ENCODE results near the gene MMP11.
"Not testable (repeated sequence)": the region's sequence is repeated elsewhere in the genome, so short reads cannot be mapped to it uniquely, and the experiment has no call there.

Gene MMP11, protein sequence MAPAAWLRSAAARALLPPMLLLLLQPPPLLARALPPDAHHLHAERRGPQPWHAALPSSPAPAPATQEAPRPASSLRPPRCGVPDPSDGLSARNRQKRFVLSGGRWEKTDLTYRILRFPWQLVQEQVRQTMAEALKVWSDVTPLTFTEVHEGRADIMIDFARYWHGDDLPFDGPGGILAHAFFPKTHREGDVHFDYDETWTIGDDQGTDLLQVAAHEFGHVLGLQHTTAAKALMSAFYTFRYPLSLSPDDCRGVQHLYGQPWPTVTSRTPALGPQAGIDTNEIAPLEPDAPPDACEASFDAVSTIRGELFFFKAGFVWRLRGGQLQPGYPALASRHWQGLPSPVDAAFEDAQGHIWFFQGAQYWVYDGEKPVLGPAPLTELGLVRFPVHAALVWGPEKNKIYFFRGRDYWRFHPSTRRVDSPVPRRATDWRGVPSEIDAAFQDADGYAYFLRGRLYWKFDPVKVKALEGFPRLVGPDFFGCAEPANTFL

DNA sequence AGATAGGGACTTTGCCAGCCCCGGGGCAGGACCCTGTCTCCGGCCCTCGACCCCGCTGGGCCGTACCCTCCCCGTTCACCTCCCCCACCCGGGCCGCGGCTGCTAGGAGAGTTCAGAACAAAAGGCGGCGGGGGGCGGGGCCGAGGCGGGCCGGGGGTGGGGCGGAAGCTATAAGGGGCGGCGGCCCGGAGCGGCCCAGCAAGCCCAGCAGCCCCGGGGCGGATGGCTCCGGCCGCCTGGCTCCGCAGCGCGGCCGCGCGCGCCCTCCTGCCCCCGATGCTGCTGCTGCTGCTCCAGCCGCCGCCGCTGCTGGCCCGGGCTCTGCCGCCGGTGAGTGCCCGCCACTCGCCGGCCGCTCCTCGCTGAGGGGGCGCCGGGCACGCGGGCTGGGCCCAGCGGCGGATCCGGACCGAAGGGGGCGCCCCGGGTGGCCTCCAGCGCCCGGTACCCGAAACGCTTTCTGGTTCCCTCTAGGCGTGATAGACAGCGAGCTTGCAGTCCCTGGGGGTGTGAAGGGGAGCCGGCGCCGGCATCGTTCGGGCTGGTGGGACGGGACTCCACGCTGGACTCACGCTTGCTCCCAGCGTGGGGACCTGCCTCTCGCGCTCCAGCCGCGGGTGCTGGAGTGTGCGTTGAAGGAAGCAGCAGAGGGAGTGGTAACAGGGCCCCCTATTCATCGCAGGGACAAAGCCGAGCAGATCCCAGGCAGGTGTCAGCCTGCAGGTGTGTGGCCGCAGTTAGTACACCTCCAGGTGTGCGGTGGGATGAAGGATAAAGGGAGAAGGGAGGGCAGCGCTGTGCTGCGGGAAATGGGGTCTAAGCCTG lies at the start of gene MMP11:
Gene MMP11 (plus strand): TSS at position 201 of the 825 bp plus-strand sequence. CDS start 22 bp downstream, at position 223.
- DNase-seq, result peak in 1 of 2 experiments; percentile 69

GRCh38 chr22:23728108-23728507 lies 44.5 kb upstream of the MMP11 start:
- not testable (repeated sequence) for DNase-seq

DNA sequence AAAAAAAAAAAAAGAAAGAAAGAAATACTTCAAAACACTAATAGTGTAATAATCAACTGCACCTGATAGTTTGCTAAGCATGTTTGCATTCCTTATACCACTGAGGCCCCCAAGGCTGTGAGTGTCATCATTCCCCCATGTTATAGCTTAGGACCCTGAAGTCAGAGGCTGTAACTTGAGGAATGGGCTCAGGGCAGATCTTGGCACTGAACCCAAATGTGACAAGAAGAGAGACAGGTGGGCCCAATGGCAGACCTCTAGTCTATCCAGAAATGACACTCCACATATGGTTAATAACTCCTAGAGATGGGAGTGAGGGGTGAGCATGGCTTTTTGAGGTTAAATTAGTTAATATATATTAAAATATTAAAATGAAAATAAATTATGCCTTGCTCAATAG lies 35.0 kb upstream of the MMP11 start:
- DNase-seq, result no peak

GRCh38 chr22:23742505-23743264 lies 30.0 kb upstream of the MMP11 start:
- no peak for DNase-seq

GRCh38 chr22:23743303-23743705 lies 29.3 kb upstream of the MMP11 start:
- no peak for DNase-seq

DNA sequence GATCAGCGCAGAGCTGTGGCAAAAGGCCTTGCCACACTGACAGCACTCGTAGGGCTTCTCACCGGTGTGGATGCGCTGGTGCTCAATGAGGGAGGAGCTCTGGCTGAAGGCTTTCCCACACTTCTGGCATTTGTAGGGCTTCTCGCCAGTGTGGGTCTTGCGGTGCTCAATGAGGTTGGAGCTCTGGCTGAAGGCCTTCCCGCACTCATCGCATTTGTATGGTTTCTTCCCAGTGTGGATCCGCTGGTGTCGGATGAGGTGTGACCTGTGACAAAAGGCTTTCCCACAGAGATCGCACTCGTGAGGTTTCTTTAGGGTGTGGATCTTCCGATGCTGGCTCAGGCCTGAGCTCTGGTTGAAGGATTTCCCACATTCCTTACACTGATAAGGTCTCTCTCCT lies 28.6 kb upstream of the MMP11 start:
- no peak for DNase-seq

DNA sequence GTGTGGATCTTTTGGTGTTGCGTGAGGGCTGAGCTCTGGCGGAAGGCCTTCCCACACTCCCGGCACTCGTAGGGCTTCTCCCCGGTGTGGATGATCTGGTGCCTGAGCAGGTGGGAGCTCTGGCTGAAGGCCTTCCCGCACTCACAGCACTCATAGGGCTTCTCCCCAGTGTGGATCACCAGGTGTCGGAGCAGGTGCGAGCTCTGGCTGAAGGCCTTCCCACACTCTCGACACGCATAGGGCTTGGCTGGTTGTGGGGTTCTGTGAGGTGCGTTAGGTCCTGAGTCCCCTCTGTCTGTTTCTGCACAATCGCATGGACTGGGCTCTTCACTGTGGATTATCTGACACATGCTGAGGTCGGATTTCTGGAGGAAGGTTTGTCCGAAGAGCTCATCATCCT lies 28.2 kb upstream of the MMP11 start:
- DNase-seq, result no peak

GRCh38 chr22:23745791-23746190 lies 26.9 kb upstream of the MMP11 start:
- no peak for DNase-seq

GRCh38 chr22:23749841-23750301 lies 22.8 kb upstream of the MMP11 start:
- no peak for DNase-seq

GRCh38 chr22:23750367-23750713 lies 22.3 kb upstream of the MMP11 start:
- DNase-seq, result no peak

GRCh38 chr22:23750714-23751440 lies 21.8 kb upstream of the MMP11 start, which contains the start of gene ZNF70:
ZNF70 (minus strand) TSS chr22:23751112; CDS start chr22:23745140, 5,972 bp downstream.
- DNase-seq, result peak; percentile 24 to 92

DNA sequence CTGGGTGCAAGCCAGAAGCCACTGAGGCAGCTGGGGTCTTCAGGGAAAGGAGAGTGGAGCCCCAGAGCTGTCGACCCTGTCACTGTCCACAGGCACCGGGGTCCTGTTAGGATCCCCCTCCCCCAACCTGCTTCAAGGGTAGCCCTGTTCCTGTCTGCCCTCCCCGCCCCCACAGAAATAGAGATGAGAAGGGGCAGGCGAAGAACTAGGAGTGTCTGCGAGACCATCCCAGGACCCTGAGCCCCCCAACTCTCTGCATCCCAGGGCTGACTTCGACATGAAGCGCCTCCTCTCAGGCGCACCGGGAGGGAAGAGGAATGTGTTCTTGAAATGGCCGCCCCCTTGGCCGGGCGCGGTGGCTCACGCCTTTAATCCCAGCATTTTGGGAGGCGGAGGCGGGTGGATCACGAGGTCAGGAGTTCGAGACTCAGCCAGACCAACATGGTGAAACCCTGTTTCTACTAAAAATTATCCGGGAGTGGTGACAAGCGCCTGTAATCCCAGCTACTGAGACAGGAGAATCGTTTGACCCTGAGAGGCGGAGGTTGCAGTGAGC lies 21.1 kb upstream of the MMP11 start:
- peak in 1 of 2 experiments; percentile 33 for DNase-seq

DNA sequence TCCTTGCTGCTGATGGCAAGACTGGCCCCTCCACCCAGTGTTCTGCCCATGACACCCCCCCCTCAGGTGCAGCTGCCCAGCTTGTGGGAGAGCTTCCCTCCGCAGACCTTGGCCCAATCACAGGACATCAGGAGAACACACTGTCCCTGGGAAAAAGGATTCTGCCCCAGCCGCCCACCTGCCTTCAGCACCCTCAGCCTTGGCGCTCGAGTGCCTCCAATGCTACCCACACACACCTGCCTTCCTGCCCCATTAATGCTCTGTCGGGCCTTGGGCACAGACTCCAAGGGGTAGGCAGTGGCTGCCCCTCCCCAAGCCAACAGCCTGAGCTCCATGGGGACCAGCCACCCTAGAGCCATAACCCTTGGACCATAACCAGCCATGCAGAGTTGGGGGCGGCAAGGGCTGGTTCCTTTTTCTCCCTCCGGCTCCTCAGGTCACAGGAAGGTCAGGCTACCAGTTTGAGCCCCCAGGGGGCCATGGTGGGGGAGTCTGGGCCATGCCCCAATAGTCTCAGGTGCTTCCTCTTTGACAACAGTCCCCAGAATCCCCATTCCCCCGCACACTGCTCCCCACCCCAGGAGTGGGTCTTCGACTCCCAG lies 20.5 kb upstream of the MMP11 start:
- no peak for DNase-seq

DNA sequence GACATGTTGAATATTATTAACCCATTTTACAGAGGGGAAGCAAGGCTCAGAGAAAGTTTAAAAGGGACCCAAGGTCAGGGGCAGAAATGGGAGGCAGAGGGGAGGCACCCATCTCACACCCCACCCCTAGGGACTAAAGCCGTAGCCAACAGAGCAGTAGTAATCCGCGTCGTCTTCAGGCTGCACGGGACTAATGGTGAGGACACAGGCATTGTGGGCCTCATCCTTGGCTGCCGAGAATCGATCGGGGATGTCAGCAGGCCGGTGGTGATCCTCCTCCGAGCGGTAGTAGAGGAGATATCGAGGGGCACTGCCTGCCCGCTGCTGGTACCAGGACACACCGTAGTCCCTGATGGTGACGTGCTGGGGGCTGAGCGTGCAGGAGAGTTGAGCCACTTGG lies 19.9 kb upstream of the MMP11 start:
- DNase-seq, result no peak

- DNase-seq, result no peak
These were observed 19.3 kb upstream of the MMP11 start for GRCh38 chr22:23753385-23753784.

DNA sequence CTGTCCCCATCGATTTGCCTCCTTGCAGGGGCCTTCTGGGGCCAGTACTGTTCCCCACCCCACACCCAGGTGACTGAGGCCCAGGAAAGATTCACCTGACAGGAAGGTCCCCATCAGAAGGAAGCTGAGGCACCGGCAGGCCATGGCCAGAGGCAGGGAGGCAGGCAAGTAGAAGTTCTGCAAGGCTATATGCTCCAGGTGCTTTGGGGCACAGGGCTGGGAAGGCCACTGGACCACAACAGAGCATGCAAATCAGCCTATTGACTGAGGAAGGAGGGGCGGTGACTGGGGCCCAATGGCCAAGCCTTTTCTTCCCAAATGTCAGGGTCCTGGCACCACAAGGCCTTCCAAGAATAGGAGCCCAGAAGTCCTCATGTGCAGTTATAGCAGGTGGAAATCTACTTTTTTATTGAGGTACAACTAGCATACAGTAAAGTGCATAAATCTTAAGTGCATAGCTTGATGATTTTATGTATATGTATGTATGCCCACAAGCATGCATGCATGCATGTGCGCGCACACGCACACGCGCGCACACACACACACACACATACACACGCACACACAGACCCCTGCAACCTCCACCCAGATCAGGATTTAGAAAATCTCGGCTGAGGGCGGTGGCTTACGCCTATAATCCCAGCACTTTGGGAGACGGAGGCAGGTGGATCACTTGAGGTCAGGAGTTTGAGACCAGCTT lies 18.3 kb upstream of the MMP11 start, which contains the start of gene VPREB3:
Gene VPREB3 (minus strand): TSS at position 206 of the 700 bp plus-strand sequence. CDS start 62 bp downstream, at position 144.
- peak in 1 of 2 experiments; percentile 49 for DNase-seq

DNA sequence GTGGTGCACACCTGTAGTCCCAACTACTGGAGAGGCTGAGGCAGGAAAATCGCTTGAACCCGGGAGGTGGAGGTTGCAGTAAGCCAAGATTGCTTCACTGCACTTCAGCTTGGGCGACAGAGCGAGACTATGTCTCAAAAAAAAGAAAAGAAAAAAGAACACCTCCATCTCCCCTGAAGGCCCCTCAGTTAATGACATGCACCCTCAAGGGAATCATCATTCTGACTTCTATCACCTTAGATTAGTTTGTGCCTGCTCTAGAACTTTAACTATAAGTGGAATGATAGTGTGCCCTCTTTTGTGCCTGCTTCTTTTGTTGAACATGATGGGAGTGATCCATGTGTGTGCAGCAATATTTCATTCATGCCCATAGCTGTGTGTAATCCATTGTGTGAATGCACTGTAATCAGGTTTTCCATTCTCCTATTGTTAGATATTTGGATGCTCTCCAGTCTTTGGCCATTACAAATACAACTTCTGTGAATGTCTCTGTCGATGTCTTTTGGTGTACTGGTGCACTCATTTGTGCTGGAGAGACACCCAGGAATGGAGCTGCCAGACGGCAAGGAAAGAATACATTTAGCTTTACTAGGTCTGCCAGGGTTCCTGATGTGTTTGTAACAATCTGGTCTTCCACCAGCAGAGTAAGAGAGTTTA lies 17.5 kb upstream of the MMP11 start:
- DNase-seq, result no peak

GRCh38 chr22:23755711-23756110 lies 16.9 kb upstream of the MMP11 start:
- DNase-seq, result no peak

DNA sequence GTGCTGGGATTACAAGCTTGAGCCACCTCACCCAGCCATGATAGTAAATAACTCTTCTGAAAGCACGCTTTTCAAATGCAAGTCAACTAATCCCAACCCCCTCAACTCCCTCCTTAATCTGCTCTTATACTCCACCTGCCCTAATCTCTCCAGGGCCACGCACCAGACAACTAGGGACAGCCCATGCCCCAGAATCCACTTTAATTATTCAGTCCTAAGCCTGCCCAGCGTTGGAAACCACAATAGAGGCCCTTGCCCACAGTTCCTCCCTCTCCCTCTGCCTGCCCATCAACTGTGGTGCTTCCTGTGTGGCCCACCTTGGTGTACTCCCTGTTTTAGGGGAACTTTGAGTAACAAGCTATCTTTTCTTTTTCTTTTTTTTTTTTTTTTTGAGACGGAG lies 15.8 kb upstream of the MMP11 start:
- no peak for DNase-seq

DNA sequence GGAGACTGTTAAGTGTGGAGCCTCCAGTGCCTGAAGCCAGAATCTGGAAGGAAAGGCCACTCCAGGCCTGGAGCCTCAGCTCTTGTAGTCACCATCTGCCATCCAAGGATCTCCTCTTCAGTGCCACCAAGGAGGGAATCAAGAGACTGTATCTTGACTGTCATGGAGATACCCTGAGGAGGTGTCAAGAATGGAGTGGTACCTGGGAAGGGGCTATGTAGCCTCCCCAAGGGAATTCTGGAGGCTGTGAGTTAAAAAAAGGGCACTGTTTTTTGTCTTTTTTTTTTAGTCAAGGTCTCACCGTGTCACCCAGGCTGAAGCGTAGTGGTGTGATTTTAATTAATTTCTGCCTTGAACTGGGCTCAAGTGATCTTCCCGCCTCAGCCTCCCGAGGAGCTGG lies 13.1 kb upstream of the MMP11 start:
- DNase-seq, result no peak
